ENCODE measurements around the gene MMEL1. TPM values are rescaled to one million over a fixed set of nuclear protein-coding genes. Genes with fewer than 3 reads are reported as not detected.

MMEL1 gene
- total and polyA plus RNA-seq, 2 experiments from 2014 or later = not detected

DNA sequence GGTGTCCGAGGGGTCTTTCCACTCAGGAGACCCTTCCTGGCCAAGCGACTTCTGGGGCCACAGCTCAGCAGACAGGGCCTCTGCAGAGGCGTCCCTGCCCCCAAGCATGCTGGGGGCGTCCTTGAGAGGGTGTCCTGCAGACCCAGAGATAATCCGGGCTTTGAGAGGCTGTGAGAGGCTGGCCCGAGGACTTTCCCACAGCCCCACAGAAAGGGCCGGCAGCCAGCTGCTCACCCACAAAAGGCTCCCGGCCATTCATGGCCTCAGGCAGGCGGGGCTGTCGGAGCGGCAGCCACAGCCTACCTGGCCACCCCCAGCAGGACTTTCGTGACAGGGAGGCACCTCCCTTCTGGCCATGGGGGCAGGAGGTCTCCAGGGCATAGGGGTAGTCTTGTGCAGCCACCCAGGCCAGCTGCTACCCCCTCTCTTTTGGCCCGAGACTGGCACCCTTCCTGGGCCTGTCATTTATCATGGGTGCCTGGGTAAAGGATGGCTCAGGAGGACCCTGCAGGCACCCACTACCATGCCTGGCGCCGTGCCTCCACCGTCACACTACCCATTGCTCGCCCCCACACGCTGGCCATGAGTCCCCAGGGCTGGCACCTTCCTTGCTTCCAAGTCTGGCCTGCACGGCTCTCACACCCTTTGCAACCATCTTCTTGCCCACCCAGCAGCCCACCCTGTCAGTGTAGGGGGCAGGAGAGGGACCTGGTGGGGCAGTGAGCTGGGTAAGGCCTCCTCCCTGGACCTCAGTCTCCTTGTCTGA is 87.8 kb downstream of the MMEL1 start:
- Histone ChIP-seq H3K4me1 (ENCODE audit: low read depth) (peaks cover 35% of the 10 kb centered on the region), H3K27me3 (peaks cover 10% of the 10 kb centered on the region), H3K4me3 (no peak overlapping the region), H3K27ac (peak overlapping the region; percentile 91), H3K9me3 (ENCODE audit: low read depth) (no peaks in the 10 kb centered on the region), H3K36me3 (no peaks in the 10 kb centered on the region)
- no peak for TF ChIP-seq CTCF (IDR thresholded peaks at IDR 0.05; ENCODE audit: low read depth, low read length)
- peak in 1 of 2 donors; percentile 52 for DNase-seq (ENCODE audit: low read depth in 1 of 2, low spot score in 1 of 2)

GRCh38 chr1:2544093-2544874 is 88.5 kb downstream of the MMEL1 start:
- Histone ChIP-seq H3K36me3 (no peaks in the 10 kb centered on the region), H3K4me1 (ENCODE audit: low read depth) (peaks cover 35% of the 10 kb centered on the region), H3K9me3 (ENCODE audit: low read depth) (no peaks in the 10 kb centered on the region), H3K4me3 (no peak overlapping the region), H3K27me3 (peaks cover 11% of the 10 kb centered on the region), H3K27ac (peak overlapping the region; percentile 91)
- DNase-seq (ENCODE audit: low read depth in 1 of 2, low spot score in 1 of 2) = no peak
- TF ChIP-seq CTCF (IDR thresholded peaks at IDR 0.05; ENCODE audit: low read depth, low read length) = no peak

DNA sequence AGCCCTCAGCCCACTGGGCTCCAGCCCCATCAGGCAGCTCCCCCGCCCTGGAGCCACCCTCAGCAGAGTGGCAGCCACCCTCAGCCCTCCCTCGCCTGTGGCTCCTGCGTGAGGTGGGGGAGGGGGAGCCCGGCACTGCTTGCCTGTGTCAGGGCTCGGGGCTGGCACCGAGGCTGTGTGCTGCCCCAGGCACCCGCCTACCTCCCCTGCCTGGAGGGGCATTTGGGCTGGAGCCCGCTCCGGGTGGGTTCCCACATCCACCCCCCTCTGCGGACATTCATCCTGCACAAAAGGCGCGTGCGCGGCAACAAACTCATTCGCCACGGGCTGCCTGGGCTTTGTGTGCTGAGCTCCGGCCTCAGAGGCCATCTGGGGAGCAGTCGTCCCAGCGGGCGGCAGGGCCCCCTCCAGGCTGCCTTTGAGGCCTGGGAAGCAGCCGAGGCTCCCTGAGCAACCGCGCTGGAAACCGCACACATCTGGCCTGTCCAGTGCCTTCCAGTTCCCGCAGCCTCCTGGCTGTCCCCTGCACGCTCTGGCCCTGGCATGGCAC is 89.2 kb downstream of the MMEL1 start:
- peak in 1 of 2 donors; percentile 46 for DNase-seq (ENCODE audit: low read depth in 1 of 2, low spot score in 1 of 2)
- no peak for TF ChIP-seq CTCF (IDR thresholded peaks at IDR 0.05; ENCODE audit: low read depth, low read length)
- no peaks in the 10 kb centered on the region for H3K9me3 ChIP-seq (ENCODE audit: low read depth)
- H3K4me3 ChIP-seq = no peak overlapping the region
- no peaks in the 10 kb centered on the region for H3K36me3 ChIP-seq
- H3K27me3 ChIP-seq = peaks cover 15% of the 10 kb centered on the region
- peaks cover 35% of the 10 kb centered on the region for H3K4me1 ChIP-seq (ENCODE audit: low read depth)
- peak overlapping the region; percentile 91 for H3K27ac ChIP-seq

GRCh38 chr1:2542246-2542915 is 90.4 kb downstream of the MMEL1 start:
- TF ChIP-seq CTCF (IDR thresholded peaks at IDR 0.05; ENCODE audit: low read depth, low read length) = no peak
- no peaks in the 10 kb centered on the region for H3K36me3 ChIP-seq
- peaks cover 35% of the 10 kb centered on the region for H3K4me1 ChIP-seq (ENCODE audit: low read depth)
- no peaks in the 10 kb centered on the region for H3K9me3 ChIP-seq (ENCODE audit: low read depth)
- no peak for DNase-seq (ENCODE audit: low read depth in 1 of 2, low spot score in 1 of 2)
- H3K27ac ChIP-seq = no peak overlapping the region
- H3K4me3 ChIP-seq = no peak overlapping the region
- peaks cover 25% of the 10 kb centered on the region for H3K27me3 ChIP-seq

- Histone ChIP-seq H3K4me1 (ENCODE audit: low read depth) (peaks cover 33% of the 10 kb centered on the region), H3K36me3 (no peaks in the 10 kb centered on the region), H3K27me3 (peaks cover 31% of the 10 kb centered on the region), H3K9me3 (ENCODE audit: low read depth) (no peaks in the 10 kb centered on the region), H3K4me3 (no peak overlapping the region), H3K27ac (no peak overlapping the region)
- TF ChIP-seq CTCF (IDR thresholded peaks at IDR 0.05; ENCODE audit: low read depth, low read length) = no peak
- DNase-seq (ENCODE audit: low read depth in 1 of 2, low spot score in 1 of 2) = no peak
Observed at GRCh38 chr1:2541619-2542245, 91.1 kb downstream of the MMEL1 start.

Measured in cardiac muscle cell (in vitro differentiated cells and primary cell).